ENCODE data around the gene PNPO. TPM values are rescaled to one million over a fixed set of nuclear protein-coding genes. Genes with fewer than 3 reads are reported as not detected.

The PNPO gene
- polyA plus RNA-seq, 1 donor from 2014 or later: 1.7 TPM

- no peak overlapping the region for H3K4me3 ChIP-seq (ENCODE audit: low read length)
- no peaks in the 10 kb centered on the region for H3K9me3 ChIP-seq (ENCODE audit: low read length)
- H2AFZ ChIP-seq (ENCODE audit: low read depth, low read length): no peak overlapping the region
- H3K79me2 ChIP-seq (replicated peaks; ENCODE audit: insufficient read depth, low read length): peaks cover 9% of the 10 kb centered on the region
- no peak overlapping the region for H3K4me2 ChIP-seq (ENCODE audit: low read length)
- no peaks in the 10 kb centered on the region for H3F3A ChIP-seq (ENCODE audit: insufficient read depth, low read length, poor library complexity, severe bottlenecking)
- no peak overlapping the region for H3K9ac ChIP-seq (ENCODE audit: low read length)
- no peaks in the 10 kb centered on the region for H4K20me1 ChIP-seq (ENCODE audit: insufficient read depth)
- TF ChIP-seq RAD21 (conservative IDR thresholded peaks at IDR 0.05): no peak
- no peak for TF ChIP-seq MXI1 (conservative IDR thresholded peaks at IDR 0.05; ENCODE audit: poor library complexity, severe bottlenecking)
- no peaks in the 10 kb centered on the region for H3K9me2 ChIP-seq (ENCODE audit: insufficient read depth, low read length)
- no peak overlapping the region for H3K27ac ChIP-seq (ENCODE audit: low read length)
- no peaks in the 10 kb centered on the region for H3K36me3 ChIP-seq (ENCODE audit: insufficient read depth, low read length)
- no peaks in the 10 kb centered on the region for H3K27me3 ChIP-seq (ENCODE audit: insufficient read depth, low read depth, low read length)
Observed at GRCh38 chr17:47967607-47968252, 26.4 kb downstream of the PNPO start.

- no peaks in the 10 kb centered on the region for H3K27me3 ChIP-seq (ENCODE audit: insufficient read depth, low read depth, low read length)
- H3K9ac ChIP-seq (ENCODE audit: low read length): no peak overlapping the region
- no peaks in the 10 kb centered on the region for H3F3A ChIP-seq (ENCODE audit: insufficient read depth, low read length, poor library complexity, severe bottlenecking)
- H4K20me1 ChIP-seq (ENCODE audit: insufficient read depth): no peaks in the 10 kb centered on the region
- H3K27ac ChIP-seq (ENCODE audit: low read length): no peak overlapping the region
- H3K4me2 ChIP-seq (ENCODE audit: low read length): no peak overlapping the region
- H3K79me2 ChIP-seq (replicated peaks; ENCODE audit: insufficient read depth, low read length): peaks cover 9% of the 10 kb centered on the region
- H3K9me3 ChIP-seq (ENCODE audit: low read length): no peaks in the 10 kb centered on the region
- H3K9me2 ChIP-seq (ENCODE audit: insufficient read depth, low read length): no peaks in the 10 kb centered on the region
- H3K4me3 ChIP-seq (ENCODE audit: low read length): no peak overlapping the region
- no peaks in the 10 kb centered on the region for H3K36me3 ChIP-seq (ENCODE audit: insufficient read depth, low read length)
- H2AFZ ChIP-seq (ENCODE audit: low read depth, low read length): no peak overlapping the region
- TF ChIP-seq RAD21 (conservative IDR thresholded peaks at IDR 0.05): no peak
- no peak for TF ChIP-seq EZH2 (IDR thresholded peaks at IDR 0.05; ENCODE audit: borderline replicate concordance, insufficient read depth, low read length, poor library complexity, severe bottlenecking)
- no peak for TF ChIP-seq POLR2AphosphoS5 (IDR thresholded peaks at IDR 0.05)
- TF ChIP-seq CTCF (IDR thresholded peaks at IDR 0.05; ENCODE audit: poor library complexity, severe bottlenecking): no peak
Observed at GRCh38 chr17:47968836-47969235, 27.5 kb downstream of the PNPO start.

GRCh38 chr17:47969930-47970724, 28.8 kb downstream of the PNPO start:
- H3K27ac ChIP-seq (ENCODE audit: low read length): no peak overlapping the region

More at GRCh38 chr17:47969930-47970724, 28.8 kb downstream of the PNPO start:
- H3K9me2 ChIP-seq (ENCODE audit: insufficient read depth, low read length): no peaks in the 10 kb centered on the region
- peaks cover 9% of the 10 kb centered on the region for H3K79me2 ChIP-seq (replicated peaks; ENCODE audit: insufficient read depth, low read length)
- H3K9ac ChIP-seq (ENCODE audit: low read length): no peak overlapping the region
- no peak overlapping the region for H3K4me2 ChIP-seq (ENCODE audit: low read length)
- TF ChIP-seq EP300 (conservative IDR thresholded peaks at IDR 0.05; ENCODE audit: poor library complexity, severe bottlenecking): peak; percentile 17
- TF ChIP-seq CTCF (IDR thresholded peaks at IDR 0.05; ENCODE audit: poor library complexity, severe bottlenecking): no peak
- H3F3A ChIP-seq (ENCODE audit: insufficient read depth, low read length, poor library complexity, severe bottlenecking): no peaks in the 10 kb centered on the region
- no peaks in the 10 kb centered on the region for H3K9me3 ChIP-seq (ENCODE audit: low read length)
- H3K27me3 ChIP-seq (ENCODE audit: insufficient read depth, low read depth, low read length): no peaks in the 10 kb centered on the region
- H2AFZ ChIP-seq (ENCODE audit: low read depth, low read length): peak overlapping the region; percentile 15
- H3K4me3 ChIP-seq (ENCODE audit: low read length): peak overlapping the region; percentile 97
- H3K36me3 ChIP-seq (ENCODE audit: insufficient read depth, low read length): no peaks in the 10 kb centered on the region
- no peaks in the 10 kb centered on the region for H4K20me1 ChIP-seq (ENCODE audit: insufficient read depth)

Data from neural cell (in vitro differentiated cells).